Liver (tissue), 3 donors: ENCODE data around the gene DRG2.

Experiments
- CTCF ChIP-seq: fragments of 150-350 bp; IDR thresholded peaks from 2 replicates; pipeline ENCODE4 v1.5.1; 2017; ENCODE audit warnings: improper control_type of control experiment, low read depth, low read length; ENCODE audit not compliant: missing input control
- GABPA ChIP-seq, 2 donors: IDR thresholded peaks in 1 of 2; conservative IDR thresholded peaks in 1 of 2; 2 replicates each; pipeline ENCODE4 v1.6.1; 2016; ENCODE audit warnings: antibody characterized with exemption in 2 of 2, mild to moderate bottlenecking in 1 of 2, moderate library complexity in 1 of 2
- RAD21 ChIP-seq, 2 donors: IDR thresholded peaks; 2 replicates each; pipeline ENCODE4 v1.6.1; 2016; ENCODE audit warnings: antibody characterized with exemption in 2 of 2, mild to moderate bottlenecking in 2 of 2
- TAF1 ChIP-seq: conservative IDR thresholded peaks from 2 replicates; pipeline ENCODE4 v1.6.1; 2016; ENCODE audit warnings: antibody characterized with exemption, mild to moderate bottlenecking
- TF ChIP-seq, protein P1 (sequence below): IDR thresholded peaks from 2 replicates; pipeline ENCODE4 v1.6.1; 2016; ENCODE audit warnings: antibody characterized with exemption, mild to moderate bottlenecking
- donor health status: healthy.
- donor health status: healthy.

DNA sequence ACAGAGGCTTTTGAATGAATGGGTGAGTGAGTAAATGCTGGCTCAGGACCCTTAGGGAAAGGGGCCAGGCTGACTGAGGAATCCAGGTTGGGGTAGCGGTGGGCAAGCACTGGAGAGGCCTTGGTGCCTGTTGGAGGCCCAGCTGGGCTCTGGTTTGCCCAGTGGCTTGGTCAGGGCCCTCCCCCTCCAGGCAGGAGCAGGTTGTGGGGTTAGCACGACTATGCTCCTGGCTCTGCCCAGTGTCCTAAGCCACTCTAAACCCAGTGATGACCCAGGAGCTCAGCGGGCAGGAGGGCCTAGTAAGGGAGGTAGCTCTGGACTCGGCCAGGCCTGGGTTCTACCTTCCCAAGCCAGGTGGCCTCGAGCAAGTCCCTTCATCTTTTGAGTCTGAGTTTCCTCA lies 28.3 kb downstream of the DRG2 start:
- TF ChIP-seq TAF1 (no peak), RAD21 (IDR thresholded peaks at IDR 0.05) (no peak), CTCF (no peak), GABPA (IDR thresholded peaks at IDR 0.05 in 1 of 2, conservative IDR thresholded peaks at IDR 0.05 in 1 of 2) (no peak)
- TF ChIP-seq, protein P1, sequence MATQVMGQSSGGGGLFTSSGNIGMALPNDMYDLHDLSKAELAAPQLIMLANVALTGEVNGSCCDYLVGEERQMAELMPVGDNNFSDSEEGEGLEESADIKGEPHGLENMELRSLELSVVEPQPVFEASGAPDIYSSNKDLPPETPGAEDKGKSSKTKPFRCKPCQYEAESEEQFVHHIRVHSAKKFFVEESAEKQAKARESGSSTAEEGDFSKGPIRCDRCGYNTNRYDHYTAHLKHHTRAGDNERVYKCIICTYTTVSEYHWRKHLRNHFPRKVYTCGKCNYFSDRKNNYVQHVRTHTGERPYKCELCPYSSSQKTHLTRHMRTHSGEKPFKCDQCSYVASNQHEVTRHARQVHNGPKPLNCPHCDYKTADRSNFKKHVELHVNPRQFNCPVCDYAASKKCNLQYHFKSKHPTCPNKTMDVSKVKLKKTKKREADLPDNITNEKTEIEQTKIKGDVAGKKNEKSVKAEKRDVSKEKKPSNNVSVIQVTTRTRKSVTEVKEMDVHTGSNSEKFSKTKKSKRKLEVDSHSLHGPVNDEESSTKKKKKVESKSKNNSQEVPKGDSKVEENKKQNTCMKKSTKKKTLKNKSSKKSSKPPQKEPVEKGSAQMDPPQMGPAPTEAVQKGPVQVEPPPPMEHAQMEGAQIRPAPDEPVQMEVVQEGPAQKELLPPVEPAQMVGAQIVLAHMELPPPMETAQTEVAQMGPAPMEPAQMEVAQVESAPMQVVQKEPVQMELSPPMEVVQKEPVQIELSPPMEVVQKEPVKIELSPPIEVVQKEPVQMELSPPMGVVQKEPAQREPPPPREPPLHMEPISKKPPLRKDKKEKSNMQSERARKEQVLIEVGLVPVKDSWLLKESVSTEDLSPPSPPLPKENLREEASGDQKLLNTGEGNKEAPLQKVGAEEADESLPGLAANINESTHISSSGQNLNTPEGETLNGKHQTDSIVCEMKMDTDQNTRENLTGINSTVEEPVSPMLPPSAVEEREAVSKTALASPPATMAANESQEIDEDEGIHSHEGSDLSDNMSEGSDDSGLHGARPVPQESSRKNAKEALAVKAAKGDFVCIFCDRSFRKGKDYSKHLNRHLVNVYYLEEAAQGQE, result no peak
